HCT116 (cell line): Measurements from ENCODE around the gene MUSTN1. TPM values are rescaled to one million over a fixed set of nuclear protein-coding genes. Genes with fewer than 3 reads are reported as not detected.
A peak's percentile ranks its signal among the peaks of the same experiment; 100 is the strongest.

Source experiments
- ATAC-seq: fragments of 200-7000 bp; cut with Tn5 transposase; 2 replicates; pipeline ENCODE4 v1.9.1; 2020; ENCODE audit warnings: mild to moderate bottlenecking, moderate library complexity
- BruUV-seq: library from RNA; stranded (reverse); fragments of 400-500 nt; replicated peaks from 2 replicates; lab custom pipeline; 2021; lab: Mats Ljungman, UMichigan
- CTCF ChIA-PET: fragments of 300-600 bp; sonication (Branson Sonifier 250); formaldehyde crosslinking; loops from one replicate; lab custom pipeline; 2021; ENCODE audit warnings: antibody characterized with exemption; lab: Charles Lee
- POLR2A ChIA-PET: fragments of 300-600, 350-600 bp; sonication (Branson Sonifier 250); formaldehyde crosslinking; loops from one replicate; lab custom pipeline; 2021; ENCODE audit warnings: antibody characterized with exemption; lab: Charles Lee
- RAD21 ChIA-PET, 2 experiments: fragments of 300-600 bp; sonication (Branson Sonifier 250); formaldehyde crosslinking; loops; one replicate each; lab custom pipeline; 2023; ENCODE audit warnings: low total read pairs in 2 of 2; ENCODE audit not compliant: uncharacterized antibody in 2 of 2, unreplicated experiment in 2 of 2, low non-redundant PET in 1 of 2; lab: Charles Lee
- DNase-seq: peaks from one replicate; pipeline ENCODE4 v3.0.0-alpha.2; 2010; ENCODE audit warnings: low read depth, low spot score
- H2AFZ ChIP-seq: fragments of 200-600 bp; shearing (Covaris generic), sonication (generic); 2 replicates; pipeline ENCODE4 v1.6.1; 2017; ENCODE audit warnings: low read depth, mixed run types, mixed read lengths, antibody characterized with exemption, low read length; ENCODE audit not compliant: poor library complexity, severe bottlenecking
- H3K27ac ChIP-seq: 2 replicates; pipeline ENCODE4 v1.5.1; 2012; ENCODE audit warnings: low read depth, low read length
- H3K27me3 ChIP-seq: fragments of 200-600 bp; sonication (generic); 2 replicates; pipeline ENCODE4 v1.6.1; 2016; ENCODE audit warnings: mixed run types, low read length, mixed read lengths; ENCODE audit not compliant: insufficient read depth
- H3K36me3 ChIP-seq, 2 experiments: fragments of 200-500 bp in 1 of 2; fragments of 200-600 bp in 1 of 2; sonication (Bioruptor generic) in 1 of 2; sonication (generic) in 1 of 2; 2 replicates each; pipeline versions ENCODE4 v1.5.1 to v1.6.1; 2014 to 2016; ENCODE audit warnings: low read length in 2 of 2, inconsistent platforms in 1 of 2, mixed read lengths in 1 of 2, mixed run types in 1 of 2; ENCODE audit not compliant: insufficient read depth in 2 of 2, control insufficient read depth in 1 of 2
- H3K4me1 ChIP-seq, 2 experiments: fragments of 200-600 bp in 1 of 2; sonication (generic) in 1 of 2; 2 replicates each; pipeline versions ENCODE4 v1.5.1 to v1.6.1; 2012 to 2017; ENCODE audit warnings: low read length in 2 of 2, inconsistent platforms in 1 of 2, mild to moderate bottlenecking in 1 of 2, mixed read lengths in 1 of 2, mixed run types in 1 of 2, moderate library complexity in 1 of 2; ENCODE audit not compliant: insufficient read depth in 2 of 2, control insufficient read depth in 1 of 2
- H3K4me2 ChIP-seq: fragments of 200-600 bp; sonication (generic); 2 replicates; pipeline ENCODE4 v1.6.1; 2017; ENCODE audit warnings: mixed run types, low read length, mixed read lengths
- H3K4me3 ChIP-seq, 2 experiments: fragments of 200-600 bp in 1 of 2; sonication (generic) in 1 of 2; replicated peaks in 1 of 2; 2 replicates each; pipeline ENCODE4 v1.5.1; 2011 to 2016; ENCODE audit warnings: low read length in 2 of 2, control low read depth in 1 of 2, low read depth in 1 of 2, mild to moderate bottlenecking in 1 of 2, mixed read lengths in 1 of 2, mixed run types in 1 of 2
- H3K79me2 ChIP-seq: fragments of 200-600 bp; sonication (generic); 2 replicates; pipeline ENCODE4 v1.6.1; 2017; ENCODE audit warnings: mild to moderate bottlenecking, mixed run types, low read length, moderate library complexity, mixed read lengths; ENCODE audit not compliant: insufficient read depth
- H3K9ac ChIP-seq: fragments of 200-600 bp; sonication (generic); 2 replicates; pipeline ENCODE4 v1.6.1; 2016; ENCODE audit warnings: low read length, mixed read lengths
- H3K9me2 ChIP-seq: fragments of 200-600 bp; sonication (generic), shearing (Covaris generic); 2 replicates; pipeline ENCODE4 v1.6.1; 2017; ENCODE audit warnings: mixed run types, mild to moderate bottlenecking, moderate library complexity; ENCODE audit not compliant: insufficient read depth
- H3K9me3 ChIP-seq, 2 experiments: fragments of 200-500 bp in 1 of 2; fragments of 200-600 bp in 1 of 2; sonication (Bioruptor generic) in 1 of 2; sonication (generic) in 1 of 2; 2 replicates each; pipeline ENCODE4 v1.6.1; 2014 to 2017; ENCODE audit warnings: low read length in 2 of 2, mixed read lengths in 2 of 2, inconsistent platforms in 1 of 2, low read depth in 1 of 2, mild to moderate bottlenecking in 1 of 2, mixed run types in 1 of 2, moderate library complexity in 1 of 2; ENCODE audit not compliant: control insufficient read depth in 1 of 2, insufficient read depth in 1 of 2
- H4K20me1 ChIP-seq: fragments of 200-600 bp; sonication (generic), shearing (Covaris generic); 2 replicates; pipeline ENCODE4 v1.6.1; 2017; ENCODE audit warnings: mixed run types, mild to moderate bottlenecking, moderate library complexity; ENCODE audit not compliant: insufficient read depth
- CBX3 ChIP-seq: IDR thresholded peaks from 2 replicates; pipeline ENCODE4 v1.6.1; 2012; ENCODE audit warnings: low read depth
- CEBPB ChIP-seq: IDR thresholded peaks from 2 replicates; pipeline ENCODE4 v1.6.1; 2012; ENCODE audit warnings: low read depth
- EGR1 ChIP-seq: IDR thresholded peaks from 2 replicates; pipeline ENCODE4 v1.6.1; 2012; ENCODE audit warnings: low read depth
- EZH2 ChIP-seq: fragments of 200-600 bp; sonication (generic); IDR thresholded peaks from 2 replicates; pipeline ENCODE4 v1.6.1; 2017; ENCODE audit warnings: antibody characterized with exemption, mixed run types
- FOSL1 ChIP-seq: IDR thresholded peaks from 2 replicates; pipeline ENCODE4 v1.6.1; 2012; ENCODE audit warnings: low read depth
- POLR2A ChIP-seq: IDR thresholded peaks from 2 replicates; pipeline ENCODE4 v1.7.0; 2011; ENCODE audit warnings: borderline replicate concordance; ENCODE audit not compliant: insufficient read depth, insufficient read length; ENCODE audit errors: extremely low read depth
- POLR2AphosphoS5 ChIP-seq: IDR thresholded peaks from 2 replicates; pipeline ENCODE4 v1.6.1; 2011; ENCODE audit warnings: mild to moderate bottlenecking, low read depth, low read length, moderate library complexity
- RAD21 ChIP-seq: IDR thresholded peaks from 2 replicates; pipeline ENCODE4 v1.6.1; 2012; ENCODE audit warnings: low read depth, mild to moderate bottlenecking
- SRF ChIP-seq: IDR thresholded peaks from 2 replicates; pipeline ENCODE4 v1.6.1; 2012; ENCODE audit warnings: low read depth
- ZFX ChIP-seq: fragments of 450-650 bp; IDR thresholded peaks from 2 replicates; pipeline ENCODE4 v1.6.1; 2017
- intact Hi-C: fragments of 100-400 bp; cut with micrococcal nuclease; formaldehyde crosslinking; loops from 2 replicates; pipeline ENCODE4 v1.10.0; 2022
- total RNA-seq: library from RNA; stranded (reverse); gene quantifications from one replicate; pipeline ENCODE4 v1.2.1, GENCODE V29; 2021; ENCODE audit not compliant: unreplicated experiment
- TF ChIP-seq, protein P1 (sequence below): IDR thresholded peaks from 2 replicates; pipeline ENCODE4 v1.6.1; 2012; ENCODE audit warnings: low read depth
- TF ChIP-seq, protein P2 (sequence below): IDR thresholded peaks from 2 replicates; pipeline ENCODE4 v1.6.1; 2011; ENCODE audit warnings: mild to moderate bottlenecking, low read length, moderate library complexity; ENCODE audit not compliant: insufficient replicate concordance; ENCODE audit errors: extremely low read depth

MUSTN1 gene
- total RNA-seq, 1 experiment from 2014 or later, result 0.44 TPM

DNA sequence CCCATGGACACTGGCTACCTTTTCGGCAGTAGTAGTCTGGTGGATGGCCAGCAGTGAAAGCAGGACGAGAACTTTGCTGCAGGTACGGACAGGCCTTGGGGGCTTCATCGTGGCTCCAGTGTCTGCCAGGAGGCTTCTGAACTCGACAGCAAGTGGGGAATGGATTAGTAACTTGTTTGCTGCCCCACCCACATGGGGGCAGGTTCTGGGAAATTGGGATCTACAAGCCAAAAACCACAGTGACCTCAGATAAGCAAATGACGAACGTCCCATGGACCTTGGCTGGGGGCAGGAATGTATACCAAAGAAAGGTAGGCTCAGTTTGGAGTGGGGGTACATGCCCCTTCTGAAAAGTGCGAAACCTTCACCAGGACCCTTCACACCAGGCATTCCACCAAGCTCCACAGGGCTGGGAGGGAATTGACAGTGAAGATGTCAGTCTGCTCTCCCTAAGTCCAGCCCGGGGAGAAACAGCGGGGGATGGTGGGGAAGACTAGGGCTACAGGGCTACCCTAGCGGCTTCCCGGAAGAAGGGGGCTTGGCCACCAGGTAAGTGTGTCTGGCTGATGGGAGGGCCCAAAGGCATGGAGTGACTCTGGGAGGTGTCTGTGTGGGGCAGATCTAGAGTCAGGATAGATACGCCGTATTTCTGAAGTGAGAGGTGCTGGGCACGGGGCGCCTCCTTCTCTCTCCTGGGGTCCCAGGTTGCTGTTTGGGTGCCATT is 4.1 kb downstream of the MUSTN1 start, which contains the start of gene ITIH4:
Gene ITIH4 (minus strand): TSS at position 138 of the 724 bp plus-strand sequence. CDS start 30 bp downstream, at position 108.
- peak within 1 kb of the TSS in 1 of 2 experiments; percentile 32; a peak in 2 of 4 replicates for H3K4me3 ChIP-seq
- H3K36me3 ChIP-seq, result no peaks in the 10 kb centered on the region
- intact Hi-C loops, result no loop called here

More for the DNA sequence above, 4.1 kb downstream of the MUSTN1 start, which contains the start of gene ITIH4:
- no peaks in the 10 kb centered on the region for H3K27me3 ChIP-seq
- RAD21 ChIA-PET, result interaction anchor here in 1 of 2 experiments (1.1 kb wide), 1 partner anchor 11 kb away, joined by 3 read pairs; no protein-coding TSS in a partner anchor
- ATAC-seq (no peak), DNase-seq (no peak)
- CTCF ChIA-PET, result interaction anchor here (1.9 kb wide), 1 partner anchor 10 kb away, joined by 11 read pairs; no protein-coding TSS in a partner anchor
- peak within 1 kb of the TSS; percentile 21; the same call in 1 of the 2 replicates for H3K27ac ChIP-seq
- H3K9ac ChIP-seq, result peak within 1 kb of the TSS; percentile 29
- H4K20me1 ChIP-seq, result no peaks in the 10 kb centered on the region
- peak within 1 kb of the TSS; percentile 77 for H3K4me2 ChIP-seq
- peaks cover 20 to 22% of the 10 kb centered on the region in 2 experiments for H3K4me1 ChIP-seq
- no peaks in the 10 kb centered on the region for H3K9me3 ChIP-seq
- TF ChIP-seq CEBPB (no peak), RAD21 (no peak), POLR2AphosphoS5 (no peak), SRF (no peak), EGR1 (no peak), POLR2A (no peak), ZFX (no peak), FOSL1 (no peak), CBX3 (no peak), EZH2 (no peak)
- TF ChIP-seq, protein P1, sequence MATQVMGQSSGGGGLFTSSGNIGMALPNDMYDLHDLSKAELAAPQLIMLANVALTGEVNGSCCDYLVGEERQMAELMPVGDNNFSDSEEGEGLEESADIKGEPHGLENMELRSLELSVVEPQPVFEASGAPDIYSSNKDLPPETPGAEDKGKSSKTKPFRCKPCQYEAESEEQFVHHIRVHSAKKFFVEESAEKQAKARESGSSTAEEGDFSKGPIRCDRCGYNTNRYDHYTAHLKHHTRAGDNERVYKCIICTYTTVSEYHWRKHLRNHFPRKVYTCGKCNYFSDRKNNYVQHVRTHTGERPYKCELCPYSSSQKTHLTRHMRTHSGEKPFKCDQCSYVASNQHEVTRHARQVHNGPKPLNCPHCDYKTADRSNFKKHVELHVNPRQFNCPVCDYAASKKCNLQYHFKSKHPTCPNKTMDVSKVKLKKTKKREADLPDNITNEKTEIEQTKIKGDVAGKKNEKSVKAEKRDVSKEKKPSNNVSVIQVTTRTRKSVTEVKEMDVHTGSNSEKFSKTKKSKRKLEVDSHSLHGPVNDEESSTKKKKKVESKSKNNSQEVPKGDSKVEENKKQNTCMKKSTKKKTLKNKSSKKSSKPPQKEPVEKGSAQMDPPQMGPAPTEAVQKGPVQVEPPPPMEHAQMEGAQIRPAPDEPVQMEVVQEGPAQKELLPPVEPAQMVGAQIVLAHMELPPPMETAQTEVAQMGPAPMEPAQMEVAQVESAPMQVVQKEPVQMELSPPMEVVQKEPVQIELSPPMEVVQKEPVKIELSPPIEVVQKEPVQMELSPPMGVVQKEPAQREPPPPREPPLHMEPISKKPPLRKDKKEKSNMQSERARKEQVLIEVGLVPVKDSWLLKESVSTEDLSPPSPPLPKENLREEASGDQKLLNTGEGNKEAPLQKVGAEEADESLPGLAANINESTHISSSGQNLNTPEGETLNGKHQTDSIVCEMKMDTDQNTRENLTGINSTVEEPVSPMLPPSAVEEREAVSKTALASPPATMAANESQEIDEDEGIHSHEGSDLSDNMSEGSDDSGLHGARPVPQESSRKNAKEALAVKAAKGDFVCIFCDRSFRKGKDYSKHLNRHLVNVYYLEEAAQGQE, result no peak
- TF ChIP-seq, protein P2, sequence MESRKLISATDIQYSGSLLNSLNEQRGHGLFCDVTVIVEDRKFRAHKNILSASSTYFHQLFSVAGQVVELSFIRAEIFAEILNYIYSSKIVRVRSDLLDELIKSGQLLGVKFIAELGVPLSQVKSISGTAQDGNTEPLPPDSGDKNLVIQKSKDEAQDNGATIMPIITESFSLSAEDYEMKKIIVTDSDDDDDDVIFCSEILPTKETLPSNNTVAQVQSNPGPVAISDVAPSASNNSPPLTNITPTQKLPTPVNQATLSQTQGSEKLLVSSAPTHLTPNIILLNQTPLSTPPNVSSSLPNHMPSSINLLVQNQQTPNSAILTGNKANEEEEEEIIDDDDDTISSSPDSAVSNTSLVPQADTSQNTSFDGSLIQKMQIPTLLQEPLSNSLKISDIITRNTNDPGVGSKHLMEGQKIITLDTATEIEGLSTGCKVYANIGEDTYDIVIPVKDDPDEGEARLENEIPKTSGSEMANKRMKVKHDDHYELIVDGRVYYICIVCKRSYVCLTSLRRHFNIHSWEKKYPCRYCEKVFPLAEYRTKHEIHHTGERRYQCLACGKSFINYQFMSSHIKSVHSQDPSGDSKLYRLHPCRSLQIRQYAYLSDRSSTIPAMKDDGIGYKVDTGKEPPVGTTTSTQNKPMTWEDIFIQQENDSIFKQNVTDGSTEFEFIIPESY, result no peak
- no peak within 1 kb of the TSS for H2AFZ ChIP-seq
- BruUV-seq, result no TSS peak
- H3K79me2 ChIP-seq, result no peaks in the 10 kb centered on the region
- H3K9me2 ChIP-seq, result no peaks in the 10 kb centered on the region
- POLR2A ChIA-PET, result no interaction called here
